Measurements from ENCODE around the gene GTPBP3. TPM values are rescaled to one million over a fixed set of nuclear protein-coding genes. Genes with fewer than 3 reads are reported as not detected.

Gene GTPBP3
- total RNA-seq, 4 donors from 2014 or later = 15.9 to 59.4 (median 28.8) TPM

- Histone ChIP-seq H3K27me3 (peaks cover 0 to 17% of the 10 kb centered on the region in 2 donors), H3K27ac (peak overlapping the region in 3 of 4 donors; percentile 20 to 78 (median 69)), H3K9me3 (no peaks in the 10 kb centered on the region), H3K4me1 (peaks cover 0 to 34% (median 3%) of the 10 kb centered on the region in 4 donors), H3K36me3 (peaks cover 0 to 9% (median 0%) of the 10 kb centered on the region in 3 donors), H3K4me3 (no peak overlapping the region)
- TF ChIP-seq CTCF (IDR thresholded peaks at IDR 0.05) = no peak
- TF ChIP-seq EP300 (IDR thresholded peaks at IDR 0.05) = no peak
- no peak for TF ChIP-seq POLR2A (IDR thresholded peaks at IDR 0.05)
- WGBS, 2 donors = 59 to 73% methylated on average over 2 of the region's 2 CpGs
- no peak for DNase-seq (ENCODE audit: low spot score in 2 of 2)
These were observed 10.5 kb downstream of the GTPBP3 start for GRCh38 chr19:17347877-17348276.

GRCh38 chr19:17348700-17349099, 11.3 kb downstream of the GTPBP3 start:
- WGBS, 2 donors = 3 to 4% methylated on average over 12 of the region's 12 CpGs

GRCh38 chr19:17351815-17352435, 14.6 kb downstream of the GTPBP3 start:
- 92 to 94% methylated on average over 39 to 45 of the region's 45 CpGs for WGBS, 2 donors
- Histone ChIP-seq H3K27ac (no peak overlapping the region), H3K27me3 (peaks cover 0 to 17% of the 10 kb centered on the region in 2 donors), H3K4me1 (peaks cover 0 to 24% (median 3%) of the 10 kb centered on the region in 4 donors), H3K4me3 (no peak overlapping the region), H3K9me3 (no peaks in the 10 kb centered on the region), H3K36me3 (no peaks in the 10 kb centered on the region)
- no peak for DNase-seq (ENCODE audit: low spot score in 2 of 2)
- TF ChIP-seq POLR2A (IDR thresholded peaks at IDR 0.05) (no peak), CTCF (IDR thresholded peaks at IDR 0.05) (no peak), EP300 (IDR thresholded peaks at IDR 0.05) (no peak)

More at GRCh38 chr19:17348700-17349099, 11.3 kb downstream of the GTPBP3 start:
- DNase-seq (ENCODE audit: low spot score in 2 of 2) = peak in 1 of 2 donors; percentile 45
- Histone ChIP-seq H3K36me3 (peaks cover 0 to 4% (median 0%) of the 10 kb centered on the region in 3 donors), H3K4me3 (no peak overlapping the region), H3K4me1 (peaks cover 0 to 34% (median 3%) of the 10 kb centered on the region in 4 donors), H3K27ac (peak overlapping the region in 3 of 4 donors; percentile 26 to 78 (median 57)), H3K27me3 (peaks cover 0 to 17% of the 10 kb centered on the region in 2 donors), H3K9me3 (no peaks in the 10 kb centered on the region)
- TF ChIP-seq CTCF (IDR thresholded peaks at IDR 0.05) (no peak), POLR2A (IDR thresholded peaks at IDR 0.05) (no peak), EP300 (IDR thresholded peaks at IDR 0.05) (peak in 1 of 2 donors; percentile 66)

GRCh38 chr19:17352608-17353280, 15.4 kb downstream of the GTPBP3 start:
- no peak for DNase-seq (ENCODE audit: low spot score in 2 of 2)
- no peak overlapping the region for H3K27ac ChIP-seq
- no peaks in the 10 kb centered on the region for H3K9me3 ChIP-seq

More at GRCh38 chr19:17352608-17353280, 15.4 kb downstream of the GTPBP3 start:
- WGBS, 2 donors = 25 to 46% methylated on average over 14 of the region's 14 CpGs
- Histone ChIP-seq H3K4me1 (peaks cover 0 to 16% (median 3%) of the 10 kb centered on the region in 4 donors), H3K36me3 (no peaks in the 10 kb centered on the region), H3K4me3 (no peak overlapping the region), H3K27me3 (peaks cover 0 to 17% of the 10 kb centered on the region in 2 donors)
- TF ChIP-seq EP300 (IDR thresholded peaks at IDR 0.05) = peak in 1 of 2 donors; percentile 57
- no peak for TF ChIP-seq CTCF (IDR thresholded peaks at IDR 0.05)

Data from tibial nerve (tissue), 4 donors.